ENCODE results near the gene RTL10.

GRCh38 chr22:19848298-19849224 lies 6.1 kb downstream of the RTL10 start:
- TF ChIP-seq ELF4 (CRISPR knock-in tag; IDR thresholded peaks at IDR 0.05; ENCODE audit: low read depth) (no peak), CTCF (IDR thresholded peaks at IDR 0.05) (no peak), STAT6 (CRISPR knock-in tag; conservative IDR thresholded peaks at IDR 0.05; ENCODE audit: low read depth) (no peak), RELA (CRISPR knock-in tag; IDR thresholded peaks at IDR 0.05; ENCODE audit: borderline replicate concordance) (no peak), ZNF512 (CRISPR knock-in tag; IDR thresholded peaks at IDR 0.05; ENCODE audit: borderline replicate concordance) (no peak)
